Caco-2 (cell line): Measurements from ENCODE around the gene ZNRF1. TPM values are rescaled to one million over a fixed set of nuclear protein-coding genes. Genes with fewer than 3 reads are reported as not detected.

Experiments
- BruUV-seq: library from RNA; stranded (reverse); fragments of 400-500 nt; replicated peaks from 2 replicates; lab custom pipeline; 2021; lab: Mats Ljungman, UMichigan
- CTCF ChIA-PET: fragments of 300-600 bp; sonication (Branson Sonifier 250); formaldehyde crosslinking; loops from one replicate; lab custom pipeline; 2022; ENCODE audit warnings: antibody characterized with exemption; lab: Charles Lee
- POLR2A ChIA-PET: fragments of 300-600 bp; sonication (Branson Sonifier 250); formaldehyde crosslinking; loops from one replicate; lab custom pipeline; 2022; ENCODE audit warnings: antibody characterized with exemption; lab: Charles Lee
- DNase-seq, 2 experiments: peaks; one replicate each; pipeline versions ENCODE4 v3.0.0 to v3.0.0-alpha.2; 2020 to 2022
- H3K27me3 ChIP-seq: replicated peaks from 2 replicates; pipeline ENCODE4 v1.6.0; 2011; ENCODE audit warnings: low read length; ENCODE audit not compliant: control insufficient read depth, insufficient read depth
- H3K36me3 ChIP-seq: 2 replicates; pipeline ENCODE4 v1.5.1; 2011; ENCODE audit warnings: low read length; ENCODE audit not compliant: control insufficient read depth, insufficient read depth
- H3K4me1 ChIP-seq: fragments of 250-450 bp; sonication (Bioruptor Pico); 2 replicates; pipeline ENCODE4 v1.5.1; 2020; ENCODE audit warnings: mild to moderate bottlenecking
- H3K4me3 ChIP-seq: 2 replicates; pipeline ENCODE4 v1.5.1; 2011; ENCODE audit warnings: low read depth, mild to moderate bottlenecking, control low read depth, low read length
- H3K9me3 ChIP-seq: fragments of 250-450 bp; sonication (Bioruptor Pico); 2 replicates; pipeline ENCODE4 v1.5.1; 2020; ENCODE audit warnings: mild to moderate bottlenecking, moderate library complexity
- H3K27ac Mint-ChIP-seq: one replicate; pipeline ENCODE4 v1.8.0; 2022; ENCODE audit warnings: mixed read lengths; ENCODE audit not compliant: unreplicated experiment
- H3K27me3 Mint-ChIP-seq: one replicate; pipeline ENCODE4 v1.8.0; 2022; ENCODE audit warnings: mixed read lengths; ENCODE audit not compliant: insufficient read depth, unreplicated experiment
- H3K36me3 Mint-ChIP-seq: one replicate; pipeline ENCODE4 v1.8.0; 2022; ENCODE audit warnings: mild to moderate bottlenecking, mixed read lengths; ENCODE audit not compliant: insufficient read depth, unreplicated experiment
- H3K4me1 Mint-ChIP-seq: one replicate; pipeline ENCODE4 v1.8.0; 2022; ENCODE audit warnings: low read depth, mixed read lengths; ENCODE audit not compliant: unreplicated experiment
- H3K4me3 Mint-ChIP-seq: one replicate; pipeline ENCODE4 v1.8.0; 2022; ENCODE audit warnings: mild to moderate bottlenecking, moderate library complexity, mixed read lengths; ENCODE audit not compliant: unreplicated experiment
- H3K9me3 Mint-ChIP-seq: one replicate; pipeline ENCODE4 v1.8.0; 2022; ENCODE audit warnings: mixed read lengths; ENCODE audit not compliant: unreplicated experiment
- intact Hi-C: fragments of 100-400 bp; cut with micrococcal nuclease; formaldehyde crosslinking; loops from one replicate; pipeline ENCODE4 v1.10.0; 2022; ENCODE audit not compliant: unreplicated experiment
- total RNA-seq: library from RNA; stranded (reverse); gene quantifications from 2 replicates; pipeline ENCODE4 v1.2.3, GENCODE V29; 2022
- TF ChIP-seq, protein P1 (sequence below), 2 experiments: fragments of 200-600 bp in 1 of 2; IDR thresholded peaks; 1 replicate in 1 of 2; 2 replicates in 1 of 2; pipeline versions ENCODE4 v1.5.1 to v1.8.0; 2011 to 2022; ENCODE audit warnings: antibody characterized with exemption in 1 of 2, control low read depth in 1 of 2, inconsistent platforms in 1 of 2, low read depth in 1 of 2, low read length in 1 of 2, mild to moderate bottlenecking in 1 of 2, moderate library complexity in 1 of 2; ENCODE audit not compliant: insufficient read depth in 1 of 2, severe bottlenecking in 1 of 2, unreplicated experiment in 1 of 2

The ZNRF1 gene
- total RNA-seq, 1 experiment from 2014 or later, result 68.6 TPM

DNA sequence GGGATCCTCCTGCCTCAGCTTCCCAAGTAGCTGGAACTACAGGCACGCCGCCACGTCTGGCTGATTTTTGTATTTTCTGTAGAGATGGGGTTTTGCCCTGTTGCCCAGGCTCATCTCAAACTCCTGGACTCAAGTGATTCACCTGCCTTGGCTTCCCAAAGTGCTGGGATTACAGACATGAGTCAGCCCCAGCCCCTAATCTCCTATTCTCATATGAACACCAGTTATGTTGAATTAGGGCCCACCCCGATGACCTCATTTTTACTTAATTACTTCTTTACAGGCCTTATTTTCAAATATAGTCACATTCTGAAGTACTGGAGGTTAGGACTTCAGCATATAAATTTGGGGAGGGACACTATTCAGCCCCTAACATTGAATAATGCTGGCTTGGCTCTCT lies 49.2 kb downstream of the ZNRF1 start:
- Histone ChIP-seq H3K36me3 (no peaks in the 10 kb centered on the region), H3K27me3 (no peaks in the 10 kb centered on the region), H3K9me3 (no peaks in the 10 kb centered on the region), H3K4me1 (no peaks in the 10 kb centered on the region), H3K4me3 (no peak overlapping the region)
- ChIA-PET CTCF (no interaction called here), POLR2A (no interaction called here)
- Mint-ChIP-seq H3K27me3 (no peaks in the 10 kb centered on the region), H3K27ac (no peak overlapping the region), H3K4me3 (no peak overlapping the region), H3K36me3 (peaks cover 22% of the 10 kb centered on the region), H3K9me3 (no peaks in the 10 kb centered on the region), H3K4me1 (peaks cover 12% of the 10 kb centered on the region)
- DNase-seq, result no peak
- TF ChIP-seq, protein P1, sequence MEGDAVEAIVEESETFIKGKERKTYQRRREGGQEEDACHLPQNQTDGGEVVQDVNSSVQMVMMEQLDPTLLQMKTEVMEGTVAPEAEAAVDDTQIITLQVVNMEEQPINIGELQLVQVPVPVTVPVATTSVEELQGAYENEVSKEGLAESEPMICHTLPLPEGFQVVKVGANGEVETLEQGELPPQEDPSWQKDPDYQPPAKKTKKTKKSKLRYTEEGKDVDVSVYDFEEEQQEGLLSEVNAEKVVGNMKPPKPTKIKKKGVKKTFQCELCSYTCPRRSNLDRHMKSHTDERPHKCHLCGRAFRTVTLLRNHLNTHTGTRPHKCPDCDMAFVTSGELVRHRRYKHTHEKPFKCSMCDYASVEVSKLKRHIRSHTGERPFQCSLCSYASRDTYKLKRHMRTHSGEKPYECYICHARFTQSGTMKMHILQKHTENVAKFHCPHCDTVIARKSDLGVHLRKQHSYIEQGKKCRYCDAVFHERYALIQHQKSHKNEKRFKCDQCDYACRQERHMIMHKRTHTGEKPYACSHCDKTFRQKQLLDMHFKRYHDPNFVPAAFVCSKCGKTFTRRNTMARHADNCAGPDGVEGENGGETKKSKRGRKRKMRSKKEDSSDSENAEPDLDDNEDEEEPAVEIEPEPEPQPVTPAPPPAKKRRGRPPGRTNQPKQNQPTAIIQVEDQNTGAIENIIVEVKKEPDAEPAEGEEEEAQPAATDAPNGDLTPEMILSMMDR (IDR thresholded peaks at IDR 0.05; ENCODE audit: insufficient read depth in 1 of 2, low read depth in 1 of 2, low read length in 1 of 2, severe bottlenecking in 1 of 2, unreplicated experiment in 1 of 2), result no peak
- intact Hi-C loops, result no loop called here
- no TSS peak for BruUV-seq

DNA sequence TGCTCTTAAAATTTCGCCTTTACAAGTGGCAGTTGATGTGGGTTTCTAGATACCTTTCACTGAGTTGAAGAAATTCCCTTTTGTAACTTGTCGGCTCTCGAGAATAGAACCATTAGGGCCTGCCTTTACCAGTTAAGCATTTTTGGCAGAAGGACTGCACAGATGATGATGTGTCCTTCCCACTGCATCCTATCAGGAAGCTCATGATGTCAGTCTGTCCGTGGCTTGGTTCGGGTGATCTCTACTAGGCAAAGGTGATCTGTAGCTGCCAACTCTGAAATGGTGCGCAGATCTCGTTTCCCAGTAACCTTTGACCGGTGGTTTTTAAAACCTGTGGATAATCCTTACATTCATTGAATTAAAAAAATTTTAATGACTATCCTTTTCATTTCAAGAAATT lies 49.7 kb downstream of the ZNRF1 start:
- Histone ChIP-seq H3K36me3 (no peaks in the 10 kb centered on the region), H3K4me1 (no peaks in the 10 kb centered on the region), H3K4me3 (no peak overlapping the region), H3K9me3 (no peaks in the 10 kb centered on the region), H3K27me3 (no peaks in the 10 kb centered on the region)
- no peaks in the 10 kb centered on the region for H3K27me3 Mint-ChIP-seq
- H3K9me3 Mint-ChIP-seq, result no peaks in the 10 kb centered on the region
- TF ChIP-seq, protein P1 (IDR thresholded peaks at IDR 0.05; ENCODE audit: insufficient read depth in 1 of 2, low read depth in 1 of 2, low read length in 1 of 2, severe bottlenecking in 1 of 2, unreplicated experiment in 1 of 2), result no peak
- peaks cover 12% of the 10 kb centered on the region for H3K4me1 Mint-ChIP-seq
- CTCF ChIA-PET, result interaction anchor here (0.6 kb wide), 1 partner anchor 162 kb away, joined by 4 read pairs; no protein-coding TSS in a partner anchor
- no peak overlapping the region for H3K27ac Mint-ChIP-seq
- POLR2A ChIA-PET, result no interaction called here
- peaks cover 22% of the 10 kb centered on the region for H3K36me3 Mint-ChIP-seq
- no peak for DNase-seq
- no peak overlapping the region for H3K4me3 Mint-ChIP-seq
- intact Hi-C loops, result no loop called here
- BruUV-seq, result no TSS peak

DNA sequence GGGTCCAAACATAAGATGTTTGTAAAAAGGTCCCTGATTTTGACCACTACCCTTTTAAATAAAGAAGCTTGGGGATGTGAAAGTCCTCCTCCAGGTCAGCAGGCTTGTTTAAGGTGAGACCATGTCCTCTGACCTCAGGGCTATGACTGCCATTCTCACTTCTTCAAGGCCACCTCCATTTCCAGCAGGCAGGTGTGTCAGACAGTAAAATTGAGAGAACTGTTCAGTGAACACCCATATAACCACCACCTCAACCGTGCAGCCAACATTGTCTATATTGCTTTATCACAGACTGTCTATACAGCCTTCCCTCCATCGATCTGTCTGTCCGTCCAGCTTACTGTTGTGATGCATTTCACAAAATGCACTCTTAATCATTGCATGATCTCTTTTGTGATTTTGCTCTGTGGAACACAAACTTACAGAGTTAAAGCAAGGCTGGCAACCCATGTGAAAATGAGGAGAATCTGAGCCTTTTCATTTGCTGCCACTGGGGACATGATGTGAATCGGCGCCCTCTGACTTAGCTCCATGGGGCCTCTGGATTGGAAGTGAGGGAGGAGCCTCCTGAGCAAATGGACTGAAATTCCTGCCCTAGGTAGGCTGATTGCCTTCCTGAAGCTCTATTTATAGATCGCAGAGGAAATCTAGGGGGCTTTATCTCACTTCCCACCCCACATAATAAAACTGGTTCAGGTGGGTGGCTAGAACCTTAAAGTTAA lies 53.8 kb downstream of the ZNRF1 start:
- ChIA-PET CTCF (interaction anchor here (0.5 to 1.3 kb wide), 4 partner anchors 11 to 72 kb away, joined by 3 to 5 read pairs (median 4); partner anchors contain the start of gene ZNRF1), POLR2A (no interaction called here)
- intact Hi-C loops, result no loop called here
- no TSS peak for BruUV-seq
- no peaks in the 10 kb centered on the region for H3K36me3 ChIP-seq
- H3K36me3 Mint-ChIP-seq, result peaks cover 22% of the 10 kb centered on the region
- H3K9me3 Mint-ChIP-seq, result no peaks in the 10 kb centered on the region
- no peaks in the 10 kb centered on the region for H3K27me3 Mint-ChIP-seq
- no peak overlapping the region for H3K4me3 Mint-ChIP-seq
- H3K27ac Mint-ChIP-seq, result no peak overlapping the region
- peaks cover 7% of the 10 kb centered on the region for H3K4me1 Mint-ChIP-seq
- no peaks in the 10 kb centered on the region for H3K9me3 ChIP-seq
- H3K27me3 ChIP-seq, result no peaks in the 10 kb centered on the region
- H3K4me1 ChIP-seq, result peaks cover 7% of the 10 kb centered on the region; the same call in 1 of the 2 replicates
- H3K4me3 ChIP-seq, result no peak overlapping the region
- peak in 1 of 2 experiments; percentile 27 for DNase-seq
- TF ChIP-seq, protein P1 (IDR thresholded peaks at IDR 0.05; ENCODE audit: insufficient read depth in 1 of 2, low read depth in 1 of 2, low read length in 1 of 2, severe bottlenecking in 1 of 2, unreplicated experiment in 1 of 2), result peak in 1 of 2 experiments; percentile 16
